Naive thymus-derived CD8-positive, alpha-beta T cell (primary cell): ENCODE measurements around the gene DYRK1A. TPM values are rescaled to one million over a fixed set of nuclear protein-coding genes. Genes with fewer than 3 reads are reported as not detected.

Source experiments
- ATAC-seq, 2 donors: fragments of 150-1000 bp; cut with Tn5 transposase in 1 of 2; sonication (Bioruptor Pico), chemical (Tn5 transposase) in 1 of 2; 1 replicate in 1 of 2; 2 replicates in 1 of 2; pipeline ENCODE4 v1.10.0; 2021; ENCODE audit warnings: mild to moderate bottlenecking in 2 of 2, moderate library complexity in 2 of 2
- POLR2A ChIA-PET: fragments of 350-600 bp; sonication (Branson Sonifier 250); formaldehyde crosslinking; loops from one replicate; lab custom pipeline; 2021; ENCODE audit warnings: antibody characterized with exemption; lab: Charles Lee
- DNase-seq, 10 donors: peaks; one replicate each; pipeline versions ENCODE4 v3.0.0 to v3.0.0-alpha.2; 2020 to 2022
- H3K27ac Mint-ChIP-seq, 10 donors: one replicate each; pipeline ENCODE4 v1.8.0; 2020 to 2022; ENCODE audit warnings: mild to moderate bottlenecking in 10 of 10, mixed read lengths in 10 of 10, moderate library complexity in 4 of 10, inconsistent platforms in 1 of 10
- H3K27me3 Mint-ChIP-seq, 5 donors: one replicate each; pipeline ENCODE4 v1.8.0; 2021 to 2022; ENCODE audit warnings: mixed read lengths in 5 of 5
- H3K36me3 Mint-ChIP-seq, 3 donors: one replicate each; pipeline ENCODE4 v1.8.0; 2020 to 2022; ENCODE audit warnings: mixed read lengths in 3 of 3, mild to moderate bottlenecking in 2 of 3, inconsistent platforms in 1 of 3
- H3K4me1 Mint-ChIP-seq, 4 donors: one replicate each; pipeline ENCODE4 v1.8.0; 2021 to 2022; ENCODE audit warnings: mixed read lengths in 4 of 4
- H3K4me3 Mint-ChIP-seq, 10 donors: one replicate each; pipeline ENCODE4 v1.8.0; 2020 to 2022; ENCODE audit warnings: mild to moderate bottlenecking in 10 of 10, mixed read lengths in 10 of 10, moderate library complexity in 6 of 10, inconsistent platforms in 1 of 10
- H3K9me3 Mint-ChIP-seq, 9 donors: one replicate each; pipeline ENCODE4 v1.8.0; 2020 to 2022; ENCODE audit warnings: mixed read lengths in 9 of 9, mild to moderate bottlenecking in 3 of 9, inconsistent platforms in 1 of 9, moderate library complexity in 1 of 9
- polyA plus RNA-seq, 3 donors: library from polyadenylated mRNA; unstranded; fragments of 300-500 nt; fragmentation: Illumina TruSeq; gene quantifications; one replicate each; pipeline ENCODE4 v1.2.3, GENCODE V29; 2021
- total RNA-seq, 8 experiments: library from RNA in 2 of 8; stranded (reverse) in 2 of 8; gene quantifications; one replicate each; pipeline ENCODE4 v1.2.3 and lab custom pipeline; 2021 to 2026

The DYRK1A gene
- total and polyA plus RNA-seq, 5 experiments from 2014 or later, result 1.8 to 146 (median 5.4) TPM

GRCh38 chr21:37391666-37392065 lies 25.1 kb downstream of the DYRK1A start:
- H3K4me3 Mint-ChIP-seq, result peak overlapping the region in 9 of 10 donors; percentile 7 to 73 (median 47)
- no peak for ATAC-seq
- peaks cover 0 to 12% (median 3%) of the 10 kb centered on the region in 3 donors for H3K36me3 Mint-ChIP-seq
- DNase-seq, result no peak
- peaks cover 50 to 90% (median 88%) of the 10 kb centered on the region in 4 donors for H3K4me1 Mint-ChIP-seq
- H3K9me3 Mint-ChIP-seq, result no peaks in the 10 kb centered on the region
- no peaks in the 10 kb centered on the region for H3K27me3 Mint-ChIP-seq
- POLR2A ChIA-PET, result no interaction called here
- H3K27ac Mint-ChIP-seq, result peak overlapping the region in 8 of 10 donors; percentile 7 to 82 (median 18)

DNA sequence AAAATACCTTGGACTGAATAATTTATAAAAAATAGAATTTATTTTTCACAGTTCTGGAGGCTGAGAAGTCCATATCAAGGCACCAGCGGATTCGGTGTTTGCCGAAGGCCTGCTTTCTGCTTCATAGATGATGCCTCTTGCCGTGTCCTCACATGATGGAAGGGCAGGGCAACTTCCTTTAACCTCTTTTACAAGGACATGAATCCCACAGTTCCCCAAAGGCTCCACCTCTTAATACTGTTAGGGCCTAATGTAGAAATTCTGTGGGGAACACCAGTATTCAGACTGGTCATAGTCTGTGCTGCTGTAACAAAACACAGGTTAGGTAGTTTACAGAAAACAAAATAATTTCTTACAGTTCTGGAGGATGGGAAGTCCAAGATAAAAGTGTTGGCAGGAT lies 25.9 kb downstream of the DYRK1A start:
- Mint-ChIP-seq H3K9me3 (no peaks in the 10 kb centered on the region), H3K4me3 (peak overlapping the region in 8 of 10 donors; percentile 8 to 61 (median 44)), H3K36me3 (peaks cover 0 to 12% (median 3%) of the 10 kb centered on the region in 3 donors), H3K27me3 (no peaks in the 10 kb centered on the region), H3K4me1 (peaks cover 48 to 90% (median 88%) of the 10 kb centered on the region in 4 donors), H3K27ac (peak overlapping the region in 7 of 10 donors; percentile 15 to 83 (median 57))
- ATAC-seq (no peak), DNase-seq (no peak)
- POLR2A ChIA-PET, result no interaction called here

- Mint-ChIP-seq H3K36me3 (peaks cover 0 to 12% (median 3%) of the 10 kb centered on the region in 3 donors), H3K27me3 (no peaks in the 10 kb centered on the region), H3K4me3 (peak overlapping the region in 9 of 10 donors; percentile 27 to 67 (median 52)), H3K27ac (peak overlapping the region in 9 of 10 donors; percentile 25 to 93 (median 53)), H3K9me3 (no peaks in the 10 kb centered on the region), H3K4me1 (peaks cover 42 to 89% (median 87%) of the 10 kb centered on the region in 4 donors)
- peak; percentile 22 to 52 for ATAC-seq
- DNase-seq, result no peak
- POLR2A ChIA-PET, result no interaction called here
Observed at GRCh38 chr21:37393030-37393429, 26.5 kb downstream of the DYRK1A start.

GRCh38 chr21:37393786-37394185 lies 27.2 kb downstream of the DYRK1A start:
- Mint-ChIP-seq H3K36me3 (peaks cover 0 to 12% (median 3%) of the 10 kb centered on the region in 3 donors), H3K9me3 (no peaks in the 10 kb centered on the region), H3K4me1 (peaks cover 45 to 90% (median 86%) of the 10 kb centered on the region in 4 donors), H3K27ac (peak overlapping the region in 6 of 10 donors; percentile 25 to 93 (median 48)), H3K4me3 (peak overlapping the region in 3 of 10 donors; percentile 3 to 10 (median 10)), H3K27me3 (no peaks in the 10 kb centered on the region)
- DNase-seq (no peak), ATAC-seq (no peak)
- POLR2A ChIA-PET, result interaction anchor here (0.6 kb wide), 1 partner anchor 219 kb away, joined by 3 read pairs; no protein-coding TSS in a partner anchor

DNA sequence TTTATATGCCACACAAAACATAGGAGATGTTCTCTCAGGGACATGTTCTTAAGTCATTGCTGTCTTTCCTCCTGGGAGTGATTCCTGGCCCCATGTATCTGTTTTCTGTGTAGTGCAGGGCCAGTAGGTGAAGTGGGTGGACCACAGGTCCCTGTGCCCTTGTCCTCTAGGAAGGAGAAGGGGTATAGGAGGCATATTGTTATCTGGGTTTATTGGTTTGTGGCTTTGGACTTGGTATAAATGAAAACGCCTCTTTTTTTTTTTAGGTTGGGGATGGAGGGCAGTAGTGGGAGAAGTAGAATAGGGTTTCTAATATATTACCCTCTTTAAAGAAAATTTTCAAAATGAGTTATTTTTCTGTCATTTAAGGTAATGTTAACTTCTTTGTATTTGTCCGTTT lies 29.4 kb downstream of the DYRK1A start:
- Mint-ChIP-seq H3K4me1 (peaks cover 45 to 89% (median 86%) of the 10 kb centered on the region in 4 donors), H3K9me3 (peaks cover 0 to 3% (median 0%) of the 10 kb centered on the region in 9 donors), H3K27ac (peak overlapping the region in 8 of 10 donors; percentile 0 to 87 (median 46)), H3K4me3 (peak overlapping the region in 7 of 10 donors; percentile 3 to 62 (median 33)), H3K27me3 (no peaks in the 10 kb centered on the region), H3K36me3 (peaks cover 0 to 8% (median 3%) of the 10 kb centered on the region in 3 donors)
- no peak for ATAC-seq
- DNase-seq, result no peak
- POLR2A ChIA-PET, result no interaction called here

GRCh38 chr21:37396855-37397254 lies 30.3 kb downstream of the DYRK1A start:
- no peaks in the 10 kb centered on the region for H3K27me3 Mint-ChIP-seq
- H3K36me3 Mint-ChIP-seq, result peaks cover 0 to 8% (median 6%) of the 10 kb centered on the region in 3 donors
- peaks cover 37 to 86% (median 78%) of the 10 kb centered on the region in 4 donors for H3K4me1 Mint-ChIP-seq
- ATAC-seq, result no peak
- POLR2A ChIA-PET, result interaction anchor here (1.2 kb wide), 1 partner anchor 11 kb away, joined by 3 read pairs; no protein-coding TSS in a partner anchor
- peak overlapping the region in 6 of 10 donors; percentile 3 to 44 (median 24) for H3K4me3 Mint-ChIP-seq
- peak overlapping the region in 5 of 10 donors; percentile 42 to 87 (median 63) for H3K27ac Mint-ChIP-seq
- DNase-seq, result no peak
- H3K9me3 Mint-ChIP-seq, result peaks cover 0 to 3% (median 0%) of the 10 kb centered on the region in 9 donors

- ATAC-seq (peak; percentile 80 to 89), DNase-seq (peak in 7 of 10 donors; percentile 13 to 69 (median 42))
- Mint-ChIP-seq H3K9me3 (peaks cover 2 to 16% (median 12%) of the 10 kb centered on the region in 9 donors), H3K4me3 (peak overlapping the region; percentile 52 to 81 (median 68)), H3K4me1 (peaks cover 33 to 85% (median 78%) of the 10 kb centered on the region in 4 donors), H3K27ac (peak overlapping the region; percentile 10 to 87 (median 66)), H3K36me3 (peaks cover 7 to 15% (median 11%) of the 10 kb centered on the region in 3 donors), H3K27me3 (no peaks in the 10 kb centered on the region)
- POLR2A ChIA-PET, result interaction anchor here (0.7 kb wide), 3 partner anchors 20 to 79 kb away, joined by 3 to 4 read pairs (median 4); no protein-coding TSS in a partner anchor
Observed at GRCh38 chr21:37398697-37399096, 32.1 kb downstream of the DYRK1A start.

DNA sequence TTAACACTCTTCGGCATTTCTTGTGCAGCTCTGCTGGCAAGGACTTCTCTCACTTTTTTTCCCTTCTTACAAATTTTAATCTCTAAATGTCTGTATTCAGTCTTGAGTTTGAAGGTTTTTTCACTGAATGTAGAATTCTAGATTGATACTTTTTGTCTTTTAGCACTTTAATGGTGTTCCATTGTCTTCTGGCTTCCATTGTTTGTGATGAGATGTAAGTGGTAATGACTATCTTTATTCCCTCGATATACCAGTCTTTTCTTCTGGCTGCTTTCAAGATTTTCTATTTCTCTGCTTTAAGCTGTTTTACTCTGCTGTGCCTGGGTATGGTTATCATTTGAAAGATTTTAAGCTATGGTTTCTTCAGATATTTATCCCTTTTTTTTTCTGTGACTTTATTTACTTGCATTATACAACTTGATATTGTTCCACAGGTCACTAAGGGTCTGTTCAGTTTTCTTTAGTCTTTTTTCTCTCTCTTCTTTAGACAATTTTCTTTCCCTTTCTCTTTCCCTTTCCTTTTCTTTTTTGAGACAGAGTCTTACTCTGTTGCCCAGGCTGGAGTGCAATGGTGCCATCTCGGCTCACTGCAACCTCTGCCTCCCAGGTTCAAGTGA lies 35.8 kb downstream of the DYRK1A start:
- peaks cover 39 to 88% (median 81%) of the 10 kb centered on the region in 4 donors for H3K4me1 Mint-ChIP-seq

GRCh38 chr21:37405629-37406028 lies 39.1 kb downstream of the DYRK1A start:
- Mint-ChIP-seq H3K36me3 (peaks cover 9 to 30% (median 11%) of the 10 kb centered on the region in 3 donors), H3K27ac (peak overlapping the region in 5 of 10 donors; percentile 1 to 46 (median 19)), H3K4me1 (peaks cover 33 to 84% (median 81%) of the 10 kb centered on the region in 4 donors), H3K27me3 (no peaks in the 10 kb centered on the region), H3K4me3 (peak overlapping the region in 8 of 10 donors; percentile 3 to 59 (median 40)), H3K9me3 (peaks cover 2 to 16% (median 11%) of the 10 kb centered on the region in 9 donors)
- ATAC-seq (peak; percentile 29 to 74), DNase-seq (no peak)
- POLR2A ChIA-PET, result no interaction called here

More for the DNA sequence above, 35.8 kb downstream of the DYRK1A start:
- POLR2A ChIA-PET, result interaction anchor here (0.7 to 1.6 kb wide), 3 partner anchors 29 to 162 kb away, joined by 3 to 4 read pairs (median 3); no protein-coding TSS in a partner anchor
- H3K4me3 Mint-ChIP-seq, result peak overlapping the region in 5 of 10 donors; percentile 14 to 54 (median 23)
- H3K27me3 Mint-ChIP-seq, result no peaks in the 10 kb centered on the region
- H3K27ac Mint-ChIP-seq, result peak overlapping the region in 5 of 10 donors; percentile 3 to 51 (median 24)
- peaks cover 2 to 16% (median 12%) of the 10 kb centered on the region in 9 donors for H3K9me3 Mint-ChIP-seq
- no peak for DNase-seq
- H3K36me3 Mint-ChIP-seq, result peaks cover 7 to 11% (median 10%) of the 10 kb centered on the region in 3 donors
- no peak for ATAC-seq

DNA sequence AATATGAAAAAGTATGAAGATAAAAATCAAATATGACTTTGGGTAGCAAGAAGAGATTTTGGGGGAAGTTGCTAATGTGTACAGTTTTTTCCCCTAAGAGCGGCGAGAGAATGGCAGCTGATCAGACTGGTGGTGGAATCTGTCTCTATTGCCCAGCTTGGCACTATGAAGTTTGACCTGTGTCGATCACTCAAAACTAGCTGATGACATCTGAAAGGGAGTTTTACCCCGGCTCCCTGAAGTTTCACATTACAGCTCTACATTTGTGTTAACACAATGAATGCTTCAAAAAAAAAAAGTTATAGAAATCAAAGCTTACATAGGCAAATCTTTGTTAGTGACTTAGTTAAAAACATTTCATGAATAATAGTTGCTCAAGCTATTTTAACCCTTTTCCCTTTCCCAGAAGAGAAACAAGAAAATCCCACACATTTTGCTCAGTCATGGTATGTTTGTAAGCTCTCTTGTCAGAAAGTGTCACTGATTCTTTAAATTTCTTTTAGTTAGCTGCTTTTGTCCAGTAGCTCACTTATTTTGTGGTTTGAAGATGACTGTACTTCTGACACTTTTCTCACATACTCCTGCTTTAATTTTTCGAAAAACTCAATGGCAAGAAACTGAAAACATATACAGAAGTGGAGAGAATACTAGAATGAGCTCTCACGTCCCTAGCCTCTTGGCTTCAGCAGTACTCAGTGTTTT lies 41.3 kb downstream of the DYRK1A start:
- Mint-ChIP-seq H3K27me3 (no peaks in the 10 kb centered on the region), H3K27ac (peak overlapping the region in 4 of 10 donors; percentile 14 to 77 (median 39)), H3K9me3 (peaks cover 0 to 4% (median 3%) of the 10 kb centered on the region in 9 donors), H3K4me3 (peak overlapping the region in 9 of 10 donors; percentile 7 to 58 (median 30)), H3K4me1 (peaks cover 43 to 92% (median 86%) of the 10 kb centered on the region in 4 donors), H3K36me3 (peaks cover 2 to 26% (median 4%) of the 10 kb centered on the region in 3 donors)
- DNase-seq (no peak), ATAC-seq (no peak)
- POLR2A ChIA-PET, result interaction anchor here (1.0 kb wide), 1 partner anchor 10 kb away, joined by 3 read pairs; no protein-coding TSS in a partner anchor

GRCh38 chr21:37408464-37409193 lies 42.1 kb downstream of the DYRK1A start:
- DNase-seq (no peak), ATAC-seq (peak in 1 of 2 donors; percentile 12)
- POLR2A ChIA-PET, result no interaction called here
- peaks cover 0 to 25% (median 4%) of the 10 kb centered on the region in 3 donors for H3K36me3 Mint-ChIP-seq
- H3K27me3 Mint-ChIP-seq, result no peaks in the 10 kb centered on the region
- H3K4me3 Mint-ChIP-seq, result peak overlapping the region in 9 of 10 donors; percentile 7 to 58 (median 48)
- H3K4me1 Mint-ChIP-seq, result peaks cover 47 to 92% (median 86%) of the 10 kb centered on the region in 4 donors
- peak overlapping the region in 8 of 10 donors; percentile 11 to 77 (median 62) for H3K27ac Mint-ChIP-seq
- H3K9me3 Mint-ChIP-seq, result peaks cover 0 to under 1% (median 0%) of the 10 kb centered on the region in 9 donors
